ENCODE results near the gene ZBTB46.
A peak's percentile ranks its signal among the peaks of the same experiment; 100 is the strongest.

ZBTB46 gene

GRCh38 chr20:63775096-63775978, 55.7 kb downstream of the ZBTB46 start:
- Histone ChIP-seq H3K4me3 (ENCODE audit: low read length) (peak overlapping the region; percentile 47), H3K9me3 (replicated peaks; ENCODE audit: low read length) (no peaks in the 10 kb centered on the region), H3K4me2 (ENCODE audit: low read length) (peak overlapping the region; percentile 74), H3K27me3 (ENCODE audit: control insufficient read depth, insufficient read depth, low read length) (no peaks in the 10 kb centered on the region), H3K36me3 (ENCODE audit: insufficient read depth, low read length) (no peaks in the 10 kb centered on the region), H3K4me1 (ENCODE audit: control insufficient read depth, insufficient read depth, low read length) (peaks cover 7% of the 10 kb centered on the region), H3K9ac (ENCODE audit: low read depth, low read length) (no peak overlapping the region)

GRCh38 chr20:63774306-63774705, 56.8 kb downstream of the ZBTB46 start:
- no peak overlapping the region for H3K9ac ChIP-seq (ENCODE audit: low read depth, low read length)
- peaks cover 7% of the 10 kb centered on the region for H3K4me1 ChIP-seq (ENCODE audit: control insufficient read depth, insufficient read depth, low read length)
- H3K9me3 ChIP-seq (replicated peaks; ENCODE audit: low read length), result no peaks in the 10 kb centered on the region
- H3K4me2 ChIP-seq (ENCODE audit: low read length), result peak overlapping the region; percentile 28
- H3K4me3 ChIP-seq (ENCODE audit: low read length), result no peak overlapping the region
- no peaks in the 10 kb centered on the region for H3K36me3 ChIP-seq (ENCODE audit: insufficient read depth, low read length)
- H3K27me3 ChIP-seq (ENCODE audit: control insufficient read depth, insufficient read depth, low read length), result no peaks in the 10 kb centered on the region

- Histone ChIP-seq H3K36me3 (ENCODE audit: insufficient read depth, low read length) (no peaks in the 10 kb centered on the region), H3K27me3 (ENCODE audit: control insufficient read depth, insufficient read depth, low read length) (no peaks in the 10 kb centered on the region), H3K9me3 (replicated peaks; ENCODE audit: low read length) (no peaks in the 10 kb centered on the region), H3K4me1 (ENCODE audit: control insufficient read depth, insufficient read depth, low read length) (peaks cover 7% of the 10 kb centered on the region), H3K4me3 (ENCODE audit: low read length) (no peak overlapping the region), H3K9ac (ENCODE audit: low read depth, low read length) (no peak overlapping the region), H3K4me2 (ENCODE audit: low read length) (no peak overlapping the region)
Observed at GRCh38 chr20:63773571-63774241, 57.4 kb downstream of the ZBTB46 start.

- Histone ChIP-seq H3K4me2 (ENCODE audit: low read length) (no peak overlapping the region), H3K36me3 (ENCODE audit: insufficient read depth, low read length) (no peaks in the 10 kb centered on the region), H3K9ac (ENCODE audit: low read depth, low read length) (no peak overlapping the region)
Observed at GRCh38 chr20:63772781-63773518, 58.1 kb downstream of the ZBTB46 start.

GRCh38 chr20:63771046-63771707, 59.9 kb downstream of the ZBTB46 start:
- Histone ChIP-seq H3K9ac (ENCODE audit: low read depth, low read length) (no peak overlapping the region), H3K36me3 (ENCODE audit: insufficient read depth, low read length) (no peaks in the 10 kb centered on the region), H3K4me3 (ENCODE audit: low read length) (no peak overlapping the region), H3K9me3 (replicated peaks; ENCODE audit: low read length) (no peaks in the 10 kb centered on the region), H3K4me1 (ENCODE audit: control insufficient read depth, insufficient read depth, low read length) (peaks cover 7% of the 10 kb centered on the region), H3K4me2 (ENCODE audit: low read length) (no peak overlapping the region), H3K27me3 (ENCODE audit: control insufficient read depth, insufficient read depth, low read length) (peaks cover 19% of the 10 kb centered on the region)

More at GRCh38 chr20:63772781-63773518, 58.1 kb downstream of the ZBTB46 start:
- Histone ChIP-seq H3K9me3 (replicated peaks; ENCODE audit: low read length) (no peaks in the 10 kb centered on the region), H3K4me3 (ENCODE audit: low read length) (no peak overlapping the region), H3K27me3 (ENCODE audit: control insufficient read depth, insufficient read depth, low read length) (peaks cover 2% of the 10 kb centered on the region), H3K4me1 (ENCODE audit: control insufficient read depth, insufficient read depth, low read length) (peaks cover 7% of the 10 kb centered on the region)

- H3K9me3 ChIP-seq (replicated peaks; ENCODE audit: low read length), result no peaks in the 10 kb centered on the region
- no peaks in the 10 kb centered on the region for H3K36me3 ChIP-seq (ENCODE audit: insufficient read depth, low read length)
- H3K4me2 ChIP-seq (ENCODE audit: low read length), result no peak overlapping the region
- H3K4me1 ChIP-seq (ENCODE audit: control insufficient read depth, insufficient read depth, low read length), result peaks cover 7% of the 10 kb centered on the region
- H3K9ac ChIP-seq (ENCODE audit: low read depth, low read length), result no peak overlapping the region
- H3K27me3 ChIP-seq (ENCODE audit: control insufficient read depth, insufficient read depth, low read length), result peaks cover 19% of the 10 kb centered on the region
- no peak overlapping the region for H3K4me3 ChIP-seq (ENCODE audit: low read length)
Observed at GRCh38 chr20:63769891-63770474, 61.1 kb downstream of the ZBTB46 start.

- Histone ChIP-seq H3K9me3 (replicated peaks; ENCODE audit: low read length) (no peaks in the 10 kb centered on the region), H3K4me3 (ENCODE audit: low read length) (no peak overlapping the region), H3K27me3 (ENCODE audit: control insufficient read depth, insufficient read depth, low read length) (peaks cover 19% of the 10 kb centered on the region), H3K36me3 (ENCODE audit: insufficient read depth, low read length) (no peaks in the 10 kb centered on the region), H3K9ac (ENCODE audit: low read depth, low read length) (no peak overlapping the region), H3K4me2 (ENCODE audit: low read length) (no peak overlapping the region), H3K4me1 (ENCODE audit: control insufficient read depth, insufficient read depth, low read length) (no peaks in the 10 kb centered on the region)
Observed at GRCh38 chr20:63768591-63769515, 62.2 kb downstream of the ZBTB46 start.

- H3K4me3 ChIP-seq (ENCODE audit: low read length), result no peak overlapping the region
- H3K4me1 ChIP-seq (ENCODE audit: control insufficient read depth, insufficient read depth, low read length), result no peaks in the 10 kb centered on the region
- H3K4me2 ChIP-seq (ENCODE audit: low read length), result no peak overlapping the region
- no peak overlapping the region for H3K9ac ChIP-seq (ENCODE audit: low read depth, low read length)
- peaks cover 19% of the 10 kb centered on the region for H3K27me3 ChIP-seq (ENCODE audit: control insufficient read depth, insufficient read depth, low read length)
- no peaks in the 10 kb centered on the region for H3K9me3 ChIP-seq (replicated peaks; ENCODE audit: low read length)
- H3K36me3 ChIP-seq (ENCODE audit: insufficient read depth, low read length), result no peaks in the 10 kb centered on the region
Observed at GRCh38 chr20:63767886-63768285, 63.2 kb downstream of the ZBTB46 start.

GRCh38 chr20:63767456-63767855, 63.6 kb downstream of the ZBTB46 start:
- no peaks in the 10 kb centered on the region for H3K4me1 ChIP-seq (ENCODE audit: control insufficient read depth, insufficient read depth, low read length)
- H3K4me3 ChIP-seq (ENCODE audit: low read length), result no peak overlapping the region
- H3K27me3 ChIP-seq (ENCODE audit: control insufficient read depth, insufficient read depth, low read length), result peaks cover 19% of the 10 kb centered on the region
- no peak overlapping the region for H3K9ac ChIP-seq (ENCODE audit: low read depth, low read length)
- H3K36me3 ChIP-seq (ENCODE audit: insufficient read depth, low read length), result no peaks in the 10 kb centered on the region
- H3K4me2 ChIP-seq (ENCODE audit: low read length), result no peak overlapping the region
- no peaks in the 10 kb centered on the region for H3K9me3 ChIP-seq (replicated peaks; ENCODE audit: low read length)

- Histone ChIP-seq H3K4me2 (ENCODE audit: low read length) (no peak overlapping the region), H3K9ac (ENCODE audit: low read depth, low read length) (no peak overlapping the region), H3K36me3 (ENCODE audit: insufficient read depth, low read length) (no peaks in the 10 kb centered on the region), H3K4me3 (ENCODE audit: low read length) (no peak overlapping the region), H3K27me3 (ENCODE audit: control insufficient read depth, insufficient read depth, low read length) (peaks cover 19% of the 10 kb centered on the region), H3K4me1 (ENCODE audit: control insufficient read depth, insufficient read depth, low read length) (no peaks in the 10 kb centered on the region), H3K9me3 (replicated peaks; ENCODE audit: low read length) (no peaks in the 10 kb centered on the region)
Observed at GRCh38 chr20:63766695-63767426, 64.2 kb downstream of the ZBTB46 start.
